EH (cell line): ENCODE measurements around the gene ZNF330.
A peak's percentile ranks its signal among the peaks of the same experiment; 100 is the strongest.
"Not testable (repeated sequence)": the region's sequence is repeated elsewhere in the genome, so short reads cannot be mapped to it uniquely, and the experiment has no call there.

Source experiments
- DNase-seq: peaks from one replicate; pipeline ENCODE4 v3.0.0-alpha.2; 2015; ENCODE audit warnings: low read depth

Gene ZNF330

DNA sequence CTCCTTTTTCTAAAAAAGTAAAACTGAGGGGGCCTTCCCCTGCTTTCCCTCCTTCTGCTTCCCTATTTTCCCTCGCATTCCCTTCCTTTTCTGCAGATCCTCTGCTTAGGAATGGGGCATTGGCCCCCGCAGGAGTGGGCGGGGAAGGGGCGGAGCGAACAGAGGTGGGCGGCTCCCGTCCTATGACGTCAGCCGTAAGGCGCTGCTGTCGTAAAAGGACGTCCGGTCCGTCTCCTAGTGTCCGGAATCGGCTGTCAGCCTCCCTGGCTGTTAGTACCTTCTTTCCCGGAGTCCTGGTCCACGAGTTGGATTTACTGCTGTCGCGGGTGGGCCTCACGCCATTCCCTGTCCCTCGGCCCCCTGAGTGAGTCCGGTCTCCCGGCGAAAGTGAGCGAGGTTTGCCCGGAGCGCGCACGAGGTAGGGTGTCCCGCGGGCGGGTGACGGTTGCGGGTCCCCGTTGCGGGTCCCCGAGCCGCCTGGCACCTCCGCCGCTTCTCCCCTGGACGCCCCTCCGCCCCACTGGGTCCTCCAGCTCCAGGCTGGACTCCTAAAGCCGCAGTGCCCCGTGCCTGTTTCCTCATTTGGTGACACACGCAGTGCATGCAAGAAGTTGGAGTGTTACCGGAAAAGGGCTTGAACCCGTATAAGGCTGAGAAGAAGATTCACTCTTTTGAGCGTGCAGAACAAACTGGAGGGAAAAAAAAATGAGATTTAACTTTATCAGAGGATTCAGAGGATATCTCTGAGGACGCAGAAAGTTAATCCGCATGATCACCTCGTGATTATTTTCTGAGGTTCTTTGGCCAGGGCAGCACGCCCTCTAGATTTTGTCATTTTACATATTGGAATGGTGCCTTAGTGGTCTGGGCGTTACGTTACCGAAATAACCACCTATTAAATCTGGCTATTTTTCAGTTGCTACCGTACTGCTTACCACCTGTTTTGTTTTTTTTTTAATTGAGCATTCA, at the start of gene ZNF330:
Gene ZNF330, plus strand, starts transcription at position 205 of the 969 bp plus-strand sequence. CDS start 1,477 bp downstream, outside the sequence.
- peak; percentile 90 for DNase-seq

DNA sequence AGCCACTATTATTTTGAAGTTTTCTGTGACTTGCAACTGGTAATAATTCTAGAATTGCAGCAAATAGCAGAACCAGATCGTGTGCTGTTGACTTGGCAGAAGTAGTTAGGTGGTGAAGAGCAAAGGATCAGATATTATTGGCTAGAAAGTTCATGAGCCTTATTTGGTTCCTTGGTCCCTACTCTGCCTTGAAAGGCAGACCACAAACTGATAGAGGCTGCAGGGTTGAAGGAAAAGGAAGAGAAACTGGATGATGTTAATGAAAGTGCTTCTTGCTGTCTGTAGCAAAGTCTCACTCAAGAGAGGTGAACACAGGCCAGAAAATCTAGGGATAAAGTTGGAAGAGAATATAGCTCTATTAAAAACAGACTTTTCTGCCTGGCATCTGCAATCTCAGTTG, 46.2 kb upstream of the ZNF330 start:
- DNase-seq, result no peak

DNA sequence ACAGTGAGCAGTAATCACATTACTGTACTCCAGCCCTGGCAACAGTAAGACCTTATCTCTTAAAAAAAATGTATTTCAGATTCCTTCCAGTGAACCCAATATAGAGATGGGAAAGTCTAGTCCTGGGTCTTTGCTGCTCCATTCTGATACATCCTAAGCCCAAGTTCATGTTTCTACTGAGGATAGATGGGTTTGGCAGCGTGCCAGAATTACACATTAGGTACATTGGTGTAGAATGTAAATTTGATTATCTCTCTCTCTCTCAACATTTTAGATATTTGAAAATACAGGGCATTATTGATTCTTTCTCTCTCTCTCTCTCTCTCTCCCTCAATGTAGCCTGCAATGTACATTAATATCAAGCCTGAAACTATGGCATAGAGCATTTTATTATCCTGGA, 43.5 kb upstream of the ZNF330 start:
- no peak for DNase-seq

DNA sequence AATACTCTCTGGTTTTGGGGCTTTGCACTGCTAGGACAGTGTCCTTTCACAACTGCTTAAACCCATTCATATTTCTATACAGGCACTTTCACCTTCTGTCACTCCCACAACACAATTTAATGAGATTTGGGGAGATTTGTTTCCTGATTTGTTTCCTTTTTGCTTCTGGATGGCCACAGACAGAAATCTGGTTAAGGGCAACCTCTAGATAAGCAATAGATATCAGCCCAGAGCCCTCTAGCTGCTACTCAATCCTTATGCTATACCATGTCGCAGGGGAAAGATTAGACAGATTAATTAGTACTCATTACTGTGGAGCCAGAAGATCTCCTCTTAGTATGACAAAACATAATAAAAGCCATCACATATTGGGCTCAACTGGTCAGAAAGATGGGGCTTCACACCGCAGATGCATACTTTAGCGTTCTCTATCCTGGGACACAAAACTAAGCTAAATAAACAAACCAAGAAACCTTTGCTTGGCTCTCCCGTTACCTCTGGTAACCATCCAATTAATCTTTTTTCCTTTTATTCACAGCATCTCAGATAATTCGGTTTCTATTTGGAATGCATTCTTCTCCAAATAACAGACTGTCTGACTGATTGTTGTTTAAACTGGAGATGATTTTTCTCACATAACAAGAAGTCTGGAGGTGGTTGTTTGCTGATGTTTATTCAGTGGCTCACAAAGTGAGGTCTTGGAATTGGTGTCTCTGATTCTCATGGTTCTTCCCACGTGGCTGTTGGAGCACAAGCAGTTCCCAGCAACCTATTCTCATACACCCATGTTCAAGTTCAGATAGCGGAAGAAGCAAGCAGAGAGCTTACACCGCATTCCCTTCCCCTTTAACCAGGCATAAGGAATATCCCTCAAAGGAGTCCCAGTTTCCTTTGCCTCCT, 41.0 kb upstream of the ZNF330 start:
- peak; percentile 9 for DNase-seq

DNA sequence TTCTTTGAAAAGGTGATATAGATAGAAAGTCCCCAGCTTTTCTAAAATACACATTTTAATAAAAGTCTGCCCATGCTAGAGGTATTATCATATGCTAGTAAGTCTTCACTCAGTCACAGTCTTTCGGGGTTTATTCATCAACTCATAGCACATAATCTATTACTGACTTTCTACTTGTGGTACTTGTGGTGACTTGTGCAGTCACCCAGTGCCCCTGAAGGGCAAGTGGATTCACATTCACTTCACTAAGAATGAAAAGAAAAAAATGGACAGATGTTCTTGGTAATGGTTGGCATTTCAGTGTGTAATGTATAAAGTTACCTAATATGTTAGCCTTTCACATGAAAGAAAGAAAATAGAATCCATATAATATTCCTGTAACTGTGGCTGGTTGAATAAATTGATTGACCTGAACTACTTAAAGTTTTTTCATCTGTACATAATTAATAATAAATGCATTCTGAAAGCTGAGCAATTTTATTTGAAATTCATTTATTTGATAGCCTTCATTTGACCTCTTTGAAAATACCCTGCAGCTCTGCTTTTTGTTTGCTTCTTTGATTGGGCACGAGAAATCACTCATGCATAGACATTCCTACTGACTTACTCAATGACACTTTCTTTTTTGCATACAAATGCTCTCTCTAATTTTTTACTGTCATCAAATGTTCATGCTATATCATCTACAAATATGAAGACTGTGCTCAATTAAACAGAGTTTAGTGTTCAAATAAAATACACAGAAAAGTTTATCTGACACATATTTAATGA, 39.5 kb upstream of the ZNF330 start:
- DNase-seq, result peak; percentile 20

DNA sequence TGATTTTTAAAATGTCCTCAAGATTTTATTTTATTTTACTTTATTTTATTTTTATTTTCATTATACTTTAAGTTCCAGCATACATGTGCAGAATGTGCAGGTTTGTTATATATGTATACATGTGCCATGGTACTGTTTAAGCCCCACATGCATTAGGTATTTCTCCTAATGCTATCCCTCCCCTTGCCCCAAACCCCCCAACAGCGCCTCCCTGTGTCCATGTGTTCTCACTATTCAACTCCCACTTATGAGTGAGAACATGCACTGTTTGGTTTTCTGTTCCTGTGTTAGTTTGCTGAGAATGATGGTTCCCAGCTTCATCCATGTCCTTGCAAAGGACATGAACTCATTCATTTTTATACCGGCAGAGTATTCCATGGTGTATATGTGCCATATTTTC, 37.2 kb upstream of the ZNF330 start:
- DNase-seq, result not testable (repeated sequence)

DNA sequence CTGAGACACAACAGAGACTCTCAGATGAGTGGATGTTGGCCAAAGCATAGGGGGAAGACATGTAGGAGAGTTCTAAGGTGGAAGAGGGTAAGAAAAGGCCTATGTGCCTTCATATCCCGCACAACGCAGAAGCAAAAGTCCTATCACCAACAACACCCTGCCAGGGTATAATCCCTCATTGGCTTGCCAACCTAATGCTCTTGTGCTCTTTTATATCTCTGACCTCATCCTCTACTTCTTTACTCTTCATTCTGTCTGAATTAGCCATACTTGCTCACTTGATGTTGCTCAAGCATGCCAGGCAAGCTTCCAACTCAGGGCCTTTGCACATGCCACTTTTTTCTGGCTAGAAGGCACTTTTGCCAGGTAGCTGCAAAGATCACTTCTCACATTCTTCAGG, 28.1 kb upstream of the ZNF330 start:
- no peak for DNase-seq

DNA sequence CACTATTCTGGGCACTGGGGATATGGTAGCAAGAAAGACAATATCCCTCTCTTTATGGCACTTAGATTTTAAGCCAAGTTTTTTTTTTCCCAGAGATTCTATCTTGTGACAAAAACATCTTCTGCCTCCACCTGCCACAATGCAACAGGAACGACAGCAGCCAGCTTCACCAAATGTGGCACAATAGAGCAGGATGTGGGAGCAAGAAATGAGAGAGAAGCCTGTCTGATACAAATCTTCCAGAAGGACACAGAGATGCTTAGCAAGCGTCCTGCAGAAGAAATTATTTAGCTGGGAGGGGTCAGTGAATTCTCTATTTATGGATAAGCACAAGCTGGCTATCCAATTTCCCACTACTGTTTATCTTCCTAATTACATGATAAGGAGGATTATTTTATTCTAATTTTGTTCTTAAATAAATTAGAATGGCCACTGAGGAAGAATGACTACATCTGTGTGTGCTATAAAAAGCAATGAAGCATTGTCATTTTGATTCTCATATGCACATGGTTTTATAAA, 27.1 kb upstream of the ZNF330 start:
- DNase-seq, result no peak

DNA sequence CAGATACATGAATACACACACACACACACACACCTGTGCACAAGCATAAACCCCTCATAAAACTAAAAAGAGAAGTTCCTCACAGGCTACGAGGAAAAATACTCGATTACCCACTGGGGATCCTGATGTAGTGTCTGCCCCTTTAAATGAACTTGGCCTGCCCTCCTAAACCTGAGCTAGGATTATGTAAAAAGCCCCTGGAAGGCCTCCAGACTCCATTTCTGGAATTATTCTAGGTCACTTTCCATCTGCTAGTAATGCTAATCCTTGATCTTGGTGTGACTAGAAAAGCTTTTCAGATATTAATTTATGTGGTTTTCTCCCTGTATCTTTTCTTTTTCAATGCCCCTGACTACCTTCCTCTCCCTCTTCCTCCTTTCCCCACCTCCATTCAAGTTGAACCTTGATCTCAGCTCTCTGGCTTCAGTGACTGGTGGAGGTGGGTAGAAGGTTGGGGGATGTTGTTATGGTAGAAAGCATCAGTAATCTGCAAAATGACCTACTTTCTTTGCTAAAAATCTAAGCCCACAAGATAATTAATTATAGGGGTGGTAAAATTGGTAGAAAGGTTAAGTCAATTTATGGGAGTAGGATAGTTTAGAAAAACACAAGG, 25.5 kb upstream of the ZNF330 start:
- no peak for DNase-seq

DNA sequence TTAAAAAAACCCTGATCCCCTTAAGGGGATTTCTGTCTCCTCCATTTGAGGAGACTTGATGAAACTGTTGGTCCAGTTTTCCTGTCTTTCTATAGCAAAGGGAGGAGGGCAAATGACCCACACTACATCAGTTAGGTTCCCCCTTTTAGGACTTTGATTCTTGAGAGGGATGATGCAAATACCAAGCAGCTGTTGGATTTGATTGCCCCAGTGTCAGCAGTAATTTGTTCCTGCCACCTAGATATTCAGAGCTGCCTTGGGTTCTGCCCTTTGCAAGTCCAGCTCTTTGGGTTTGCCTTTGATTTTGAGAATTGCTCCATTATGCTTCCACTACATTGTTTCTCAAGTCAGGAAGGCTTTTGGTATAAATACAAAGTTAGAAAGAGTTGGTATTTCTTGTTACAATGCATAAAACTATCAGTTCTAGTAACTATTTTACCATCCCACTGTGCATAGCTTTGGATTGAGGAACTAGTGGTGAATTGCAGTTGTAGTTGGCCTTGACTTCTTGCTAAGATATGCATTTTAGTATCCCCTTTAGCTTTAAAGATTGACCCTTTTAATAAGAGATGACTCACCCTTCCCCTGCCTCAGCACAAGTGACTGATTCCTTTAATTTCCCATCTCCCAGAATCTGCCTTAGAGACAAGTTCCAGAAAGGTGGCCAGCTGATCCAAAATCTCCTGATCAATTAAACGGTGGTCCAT, 24.3 kb upstream of the ZNF330 start:
- DNase-seq, result no peak

DNA sequence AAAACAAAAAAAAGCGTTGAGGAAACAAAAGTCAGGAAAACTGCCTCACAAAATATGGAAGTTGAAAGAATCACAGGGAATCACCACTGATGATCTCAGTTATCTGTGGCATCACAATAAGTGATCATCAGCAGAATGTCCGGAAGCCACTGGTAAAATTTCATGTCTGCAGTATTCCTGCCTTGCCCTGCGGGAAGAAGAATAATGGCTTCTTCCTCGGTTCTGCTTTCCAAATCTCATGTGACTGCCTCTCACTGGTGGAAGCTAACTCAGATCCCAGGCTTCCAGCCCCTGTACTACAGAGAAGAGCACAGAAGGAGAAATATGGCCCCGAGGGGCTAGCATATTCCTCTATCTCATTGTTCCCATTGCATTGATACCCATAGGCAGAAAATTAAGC, 12.7 kb upstream of the ZNF330 start:
- DNase-seq, result no peak

DNA sequence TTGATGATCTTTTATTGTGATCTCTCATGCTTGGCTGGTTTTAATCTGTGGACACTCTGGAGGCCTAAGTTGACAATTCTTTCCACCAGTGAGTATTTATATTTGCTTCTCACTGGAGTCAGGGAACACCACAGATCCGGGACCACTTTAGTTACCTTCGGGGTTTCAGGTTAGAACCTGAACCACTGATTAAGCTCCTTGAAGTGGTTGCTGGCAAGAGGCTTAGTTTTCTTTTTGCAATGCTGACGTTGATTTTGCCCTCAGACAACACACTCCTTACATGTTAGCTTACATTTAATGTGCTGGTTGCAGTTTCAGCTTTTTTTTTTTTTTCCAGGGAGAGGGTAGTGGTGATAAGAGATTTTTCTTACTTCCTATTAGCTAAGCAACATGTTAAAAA, 10.5 kb upstream of the ZNF330 start:
- DNase-seq, result no peak

DNA sequence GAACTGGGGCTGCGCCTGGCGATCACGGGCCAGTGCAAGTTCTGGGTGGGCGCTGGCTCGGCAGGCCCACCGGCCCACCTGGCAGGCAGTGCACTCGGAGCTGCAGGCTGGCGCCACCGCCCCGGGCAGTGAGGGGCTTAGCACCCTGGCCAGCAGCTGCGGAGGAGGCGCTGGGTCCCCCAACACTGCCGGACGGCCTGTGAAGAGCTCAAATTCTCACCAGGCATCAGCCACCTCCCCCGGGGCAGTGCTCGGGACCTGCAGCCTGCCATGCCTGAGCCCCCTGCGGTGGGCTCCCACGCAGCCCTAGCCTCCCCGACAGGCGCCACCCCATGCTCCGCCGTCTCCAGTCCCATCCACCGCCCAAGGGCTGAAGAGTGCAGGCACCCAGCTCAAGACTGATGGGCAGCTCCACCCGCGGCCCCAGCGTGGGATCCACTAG, 7.1 kb upstream of the ZNF330 start:
- DNase-seq, result no peak

DNA sequence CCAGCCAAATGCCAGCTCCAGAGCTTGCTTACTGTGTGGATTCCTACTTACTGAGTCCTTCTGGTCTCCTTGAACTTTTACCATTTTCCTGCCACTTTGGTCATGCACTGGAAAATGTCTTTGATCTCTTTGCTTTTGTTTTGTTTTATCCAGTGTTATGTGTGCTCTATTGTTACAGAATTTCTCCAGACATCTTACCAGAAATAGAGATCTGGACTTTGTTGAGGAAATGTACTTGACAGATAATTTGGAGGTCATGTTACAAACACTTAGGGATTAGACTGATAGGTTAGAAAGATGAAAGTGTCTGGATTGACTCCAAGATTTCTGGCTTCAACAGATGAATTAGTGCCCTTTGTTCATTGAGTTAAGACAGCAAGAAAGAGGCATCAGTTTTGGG, 5.7 kb upstream of the ZNF330 start:
- no peak for DNase-seq

DNA sequence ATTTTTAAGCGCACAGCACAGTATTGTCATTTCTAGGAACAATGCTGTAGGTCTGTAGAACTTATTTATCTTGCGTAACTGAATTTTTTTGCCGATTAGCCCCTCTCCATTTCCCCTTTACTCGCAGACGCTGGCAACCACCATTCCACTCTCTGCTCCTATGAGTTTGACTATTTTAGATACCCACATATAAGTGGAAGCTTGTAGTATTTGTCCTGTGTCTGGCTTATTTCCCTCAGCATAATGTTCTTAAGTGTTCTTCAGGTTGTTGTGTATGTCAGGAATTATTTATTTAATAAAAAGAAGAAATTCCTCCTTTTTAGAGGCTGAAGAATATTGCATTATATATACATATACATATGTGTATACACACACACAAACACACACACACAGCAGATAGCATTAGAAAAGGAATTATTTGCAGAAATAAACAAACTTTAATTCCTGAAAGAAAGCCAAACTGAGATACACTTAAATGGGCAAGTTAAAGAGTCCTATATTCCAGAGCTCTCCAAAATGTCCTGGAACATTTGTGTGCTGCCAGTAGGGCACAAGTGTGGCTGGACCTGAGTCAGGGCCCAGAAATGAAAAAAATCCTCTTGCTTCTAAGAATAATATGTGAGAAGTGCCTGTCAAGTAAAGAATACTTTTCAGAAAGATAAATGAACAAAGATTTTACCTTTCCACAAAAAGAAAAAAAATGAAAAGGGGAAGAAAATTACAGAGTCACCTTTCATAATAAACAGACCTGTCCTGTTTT, 4.5 kb upstream of the ZNF330 start:
- peak; percentile 10 for DNase-seq

DNA sequence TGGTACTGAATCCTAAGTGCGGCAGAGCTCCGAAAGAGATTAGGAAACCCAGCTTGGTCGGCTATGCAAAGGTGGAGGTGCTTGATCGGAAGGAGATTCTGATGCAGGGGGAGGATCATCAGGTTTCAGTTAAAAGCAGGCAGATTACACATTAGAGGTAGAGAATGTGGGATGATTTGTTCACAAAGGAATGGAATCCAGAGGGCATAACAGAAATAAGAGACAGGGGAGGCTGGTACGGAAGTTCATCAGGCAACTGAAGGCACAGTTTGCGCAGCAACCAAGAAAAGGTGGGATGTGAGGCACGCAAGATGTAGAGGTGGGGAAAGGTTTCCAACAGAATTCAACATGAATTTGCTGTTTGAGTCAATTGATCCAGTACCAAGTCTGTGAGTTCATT, 424 bp upstream of the ZNF330 start:
- DNase-seq, result no peak

DNA sequence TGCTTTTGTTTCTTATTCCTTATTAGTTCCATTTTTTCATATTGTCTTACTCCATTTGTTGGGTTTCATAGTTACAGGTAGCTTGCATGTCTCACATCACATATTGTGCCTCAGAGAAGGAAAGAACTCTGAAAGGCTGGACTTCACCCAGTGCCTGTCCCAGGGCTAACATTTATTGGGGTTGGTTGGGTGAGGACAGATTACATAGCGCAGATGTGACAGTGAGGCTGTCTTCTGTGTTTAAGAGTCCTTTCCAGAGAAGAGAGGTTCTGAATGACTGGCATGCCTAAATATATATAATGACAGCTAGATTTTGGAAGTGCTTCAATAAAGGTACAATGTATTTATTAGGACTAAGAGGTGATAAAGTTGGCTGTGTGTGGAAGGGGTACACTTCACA, 2.7 kb downstream of the ZNF330 start:
- DNase-seq, result no peak

DNA sequence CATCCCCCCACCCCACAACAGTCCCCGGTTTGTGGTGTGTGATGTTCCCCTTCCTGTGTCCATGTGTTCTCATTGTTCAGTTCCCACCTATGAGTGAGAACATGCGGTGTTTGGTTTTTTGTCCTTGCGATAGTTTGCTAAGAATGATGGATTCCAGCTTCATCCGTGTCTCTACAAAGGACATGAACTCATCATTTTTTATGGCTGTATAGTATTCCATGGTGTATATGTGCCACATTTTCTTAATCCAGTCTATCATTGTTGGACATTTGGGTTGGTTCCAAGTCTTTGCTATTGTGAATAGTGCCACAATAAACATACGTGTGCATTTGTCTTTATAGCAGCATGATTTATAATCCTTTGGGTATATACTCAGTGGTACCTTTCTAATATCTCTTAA, 6.6 kb downstream of the ZNF330 start:
- DNase-seq, result not testable (repeated sequence)

DNA sequence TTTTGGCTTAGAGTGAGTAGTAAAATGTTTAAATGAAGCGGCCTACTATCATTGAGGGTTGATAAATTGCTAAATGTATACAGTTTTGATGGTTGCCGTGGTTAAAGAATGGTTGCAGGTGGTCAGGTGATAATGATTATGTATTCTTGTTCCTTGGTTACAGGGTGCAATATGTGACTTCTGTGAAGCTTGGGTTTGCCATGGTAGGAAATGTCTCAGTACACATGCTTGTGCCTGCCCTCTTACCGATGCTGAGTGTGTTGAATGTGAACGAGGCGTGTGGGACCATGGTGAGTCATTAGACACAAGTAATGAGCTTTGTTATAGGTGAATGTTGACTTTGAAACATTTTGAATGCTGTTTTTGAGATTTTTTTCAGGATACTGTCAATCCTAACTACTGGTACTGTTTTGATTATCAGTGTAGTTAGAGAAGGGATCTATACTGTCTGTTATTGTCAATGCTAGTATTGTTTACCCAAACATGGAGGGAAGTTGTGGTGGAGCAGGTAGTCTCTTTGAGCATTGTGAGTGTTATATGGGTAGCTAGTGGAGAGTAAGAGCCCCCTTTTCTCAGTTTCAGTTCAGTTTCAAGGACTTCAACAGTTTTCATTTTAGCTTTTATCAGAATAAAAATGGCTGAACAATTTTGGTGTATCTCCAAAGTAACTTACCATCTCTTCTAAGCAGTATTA, 8.9 kb downstream of the ZNF330 start:
- no peak for DNase-seq
